ENCODE data around the gene TMEM191C.
"Not testable (repeated sequence)": the region's sequence is repeated elsewhere in the genome, so short reads cannot be mapped to it uniquely, and the experiment has no call there.

GRCh38 chr22:21467337-21468193 is at the start of gene TMEM191C:
- TF ChIP-seq, protein P1, sequence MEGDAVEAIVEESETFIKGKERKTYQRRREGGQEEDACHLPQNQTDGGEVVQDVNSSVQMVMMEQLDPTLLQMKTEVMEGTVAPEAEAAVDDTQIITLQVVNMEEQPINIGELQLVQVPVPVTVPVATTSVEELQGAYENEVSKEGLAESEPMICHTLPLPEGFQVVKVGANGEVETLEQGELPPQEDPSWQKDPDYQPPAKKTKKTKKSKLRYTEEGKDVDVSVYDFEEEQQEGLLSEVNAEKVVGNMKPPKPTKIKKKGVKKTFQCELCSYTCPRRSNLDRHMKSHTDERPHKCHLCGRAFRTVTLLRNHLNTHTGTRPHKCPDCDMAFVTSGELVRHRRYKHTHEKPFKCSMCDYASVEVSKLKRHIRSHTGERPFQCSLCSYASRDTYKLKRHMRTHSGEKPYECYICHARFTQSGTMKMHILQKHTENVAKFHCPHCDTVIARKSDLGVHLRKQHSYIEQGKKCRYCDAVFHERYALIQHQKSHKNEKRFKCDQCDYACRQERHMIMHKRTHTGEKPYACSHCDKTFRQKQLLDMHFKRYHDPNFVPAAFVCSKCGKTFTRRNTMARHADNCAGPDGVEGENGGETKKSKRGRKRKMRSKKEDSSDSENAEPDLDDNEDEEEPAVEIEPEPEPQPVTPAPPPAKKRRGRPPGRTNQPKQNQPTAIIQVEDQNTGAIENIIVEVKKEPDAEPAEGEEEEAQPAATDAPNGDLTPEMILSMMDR (conservative IDR thresholded peaks at IDR 0.05): not testable (repeated sequence)
- TF ChIP-seq EZH2 (IDR thresholded peaks at IDR 0.05; ENCODE audit: low read depth): not testable (repeated sequence)

All from PC-9 (cell line).